Stimulated activated CD8-positive, alpha-beta memory T cell treated with anti-CD3 and anti-CD28 coated beads, Interleukin-7, amount 100 ng/mL, for 48 hours (primary cell): Measurements from ENCODE around the gene MTR.
A peak's percentile ranks its signal among the peaks of the same experiment; 100 is the strongest.

Experiments used
- DNase-seq, 2 donors: peaks; one replicate each; pipeline ENCODE4 v3.0.0-alpha.2; 2020; ENCODE audit warnings: low read depth in 1 of 2; ENCODE audit errors: extremely low read depth in 1 of 2

MTR gene

DNA sequence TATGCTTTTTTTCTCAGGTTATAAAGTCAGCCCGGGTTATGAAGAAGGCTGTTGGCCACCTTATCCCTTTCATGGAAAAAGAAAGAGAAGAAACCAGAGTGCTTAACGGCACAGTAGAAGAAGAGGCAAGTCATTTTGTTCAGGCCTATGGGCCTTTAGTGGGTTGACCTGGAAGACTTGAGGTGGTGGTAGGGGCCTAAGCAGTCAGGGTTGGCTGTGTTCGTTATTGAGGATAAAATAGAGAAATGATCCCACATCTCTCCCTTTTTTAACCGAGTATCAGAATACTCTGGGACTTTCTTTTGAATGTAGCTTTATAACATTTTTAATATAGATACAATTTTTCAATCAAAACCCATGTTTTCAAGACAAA, 67.1 kb downstream of the MTR start:
- no peak for DNase-seq

DNA sequence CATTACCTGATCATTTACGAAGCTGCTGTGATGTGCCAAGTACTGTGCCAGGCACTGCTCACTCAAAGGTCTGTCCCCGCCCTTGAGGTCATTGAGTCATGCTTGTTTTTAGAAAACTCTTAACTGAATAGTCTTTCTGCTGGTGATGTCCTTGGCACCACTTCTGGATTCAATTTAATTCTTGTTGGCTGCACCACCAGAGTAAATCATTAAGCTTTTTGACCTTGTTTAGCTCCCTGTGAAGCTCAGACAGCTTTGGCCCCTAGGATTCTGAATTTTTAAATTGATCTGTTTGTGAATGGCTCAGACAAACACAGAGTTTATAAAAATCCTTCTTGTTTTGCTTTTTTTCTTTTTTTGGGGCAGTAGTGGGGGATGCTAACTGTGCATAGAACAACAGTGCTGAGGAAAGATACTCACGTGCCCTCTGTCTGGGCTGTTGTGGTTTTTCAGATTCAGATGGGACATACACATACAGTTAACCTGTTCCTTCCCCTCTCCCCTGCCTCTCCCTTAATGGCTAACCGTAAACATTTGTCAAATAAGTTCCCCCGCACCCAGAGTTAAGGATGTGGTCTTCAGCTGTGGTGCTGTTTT, 67.6 kb downstream of the MTR start:
- no peak for DNase-seq

DNA sequence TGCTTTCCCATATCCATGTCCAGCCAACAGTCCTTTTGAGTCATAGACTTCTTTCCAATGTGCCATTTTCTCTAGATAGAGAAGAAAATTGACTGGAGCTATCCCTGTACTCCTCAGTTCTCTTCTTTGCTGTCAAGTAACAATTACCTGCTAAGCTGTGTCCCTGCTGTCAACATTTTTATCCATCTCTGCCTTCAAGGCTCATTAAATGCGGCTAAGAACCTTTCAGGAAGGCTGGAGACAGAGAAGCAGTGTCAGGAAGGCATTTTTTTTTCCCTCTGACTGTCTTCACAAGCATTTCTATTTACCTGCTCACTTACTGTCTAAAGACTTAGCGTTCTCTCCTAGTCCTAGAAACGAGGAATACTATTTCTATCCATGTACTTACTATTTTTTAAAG, 69.1 kb downstream of the MTR start:
- DNase-seq: no peak

DNA sequence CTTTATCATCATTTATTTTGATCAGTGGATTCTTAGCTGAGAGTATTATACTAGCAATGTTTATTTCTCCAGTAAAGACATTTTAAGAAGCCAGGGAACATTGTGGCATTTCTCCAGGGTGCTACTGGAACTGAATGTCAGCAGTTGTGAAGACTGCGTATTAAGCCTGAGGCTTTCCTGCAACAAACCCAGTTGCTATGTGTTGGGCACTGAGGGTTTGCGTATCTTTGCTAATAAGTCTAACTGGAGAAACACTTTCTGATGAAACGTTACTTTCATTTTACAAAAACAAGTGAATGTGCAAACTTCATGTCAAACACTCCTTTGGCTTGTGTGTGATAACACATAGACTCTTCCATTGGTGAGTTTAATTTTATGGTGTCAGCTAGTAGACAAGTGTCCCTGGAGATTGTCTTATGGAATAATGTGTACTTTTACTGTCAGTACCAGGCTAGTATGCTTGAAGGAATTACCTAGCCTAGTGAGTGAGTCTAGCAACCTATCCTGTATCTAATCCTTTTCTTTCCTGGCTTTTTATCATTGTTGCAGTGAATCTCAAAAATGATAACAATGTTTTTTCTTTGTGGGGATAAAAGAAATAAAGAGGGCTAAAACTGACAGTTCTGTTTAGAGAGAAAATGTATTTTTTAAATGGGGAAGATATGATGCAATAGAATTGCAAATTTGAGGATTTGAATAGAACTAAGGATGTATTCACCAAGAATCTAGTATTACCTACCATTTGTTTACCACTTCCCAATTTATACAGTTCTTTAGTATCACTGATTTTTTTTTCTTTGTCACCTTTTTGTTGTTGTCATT, 70.1 kb downstream of the MTR start:
- no peak for DNase-seq

DNA sequence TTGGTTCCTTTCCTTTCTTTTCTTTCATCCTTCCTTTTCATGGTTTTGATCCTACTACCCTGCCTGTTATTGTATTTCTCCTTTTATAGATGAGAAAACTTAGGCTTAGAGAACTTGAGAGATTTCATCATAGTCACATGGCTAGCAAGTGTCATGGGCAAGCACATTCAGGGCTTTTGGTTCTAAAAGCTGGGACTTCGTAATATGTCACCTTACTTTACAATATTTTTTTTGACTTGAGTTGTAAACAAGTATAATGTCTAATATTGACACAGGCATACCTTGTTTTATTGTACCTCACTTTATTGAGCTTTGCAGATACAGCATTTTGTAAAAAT, 70.7 kb downstream of the MTR start:
- no peak for DNase-seq

DNA sequence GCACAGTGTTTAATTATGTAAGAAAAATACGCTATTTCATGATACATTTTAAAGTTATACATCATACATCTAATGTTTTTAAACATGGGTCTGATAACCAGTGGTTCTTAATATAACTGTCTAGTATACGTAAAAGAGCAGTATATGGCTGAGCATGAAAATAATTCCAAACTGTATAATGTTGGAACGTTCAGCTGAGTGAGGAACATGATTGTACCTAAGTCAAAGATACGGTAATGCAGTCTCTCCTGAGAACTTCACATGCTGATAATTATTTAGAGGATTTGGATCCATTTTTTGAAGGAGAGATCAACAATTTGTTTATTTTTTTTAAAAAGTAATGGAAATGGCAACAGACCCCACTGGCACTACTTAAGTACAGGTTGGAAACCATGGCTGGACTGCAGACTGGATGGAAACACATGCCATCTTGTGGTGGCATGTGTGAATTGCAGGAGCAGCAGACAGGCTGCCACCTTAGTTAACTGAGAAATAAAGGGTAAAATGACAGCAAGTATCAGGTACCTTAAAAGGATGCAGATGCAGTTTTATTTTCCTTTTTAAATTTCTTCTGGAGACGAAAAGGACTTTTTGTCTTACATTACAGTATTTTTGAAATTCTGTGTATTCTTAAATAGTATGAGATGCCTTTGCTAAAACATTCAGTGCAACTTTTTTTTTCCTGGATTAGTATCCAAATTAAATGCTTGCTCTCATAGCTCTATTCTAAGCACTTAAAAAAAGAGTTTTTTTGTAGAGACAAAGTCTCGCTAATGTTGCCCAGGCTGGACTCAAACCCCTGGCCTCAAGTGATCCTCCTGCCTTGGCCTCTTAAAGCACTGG, 73.8 kb downstream of the MTR start:
- DNase-seq: peak in 1 of 2 donors; percentile 5

DNA sequence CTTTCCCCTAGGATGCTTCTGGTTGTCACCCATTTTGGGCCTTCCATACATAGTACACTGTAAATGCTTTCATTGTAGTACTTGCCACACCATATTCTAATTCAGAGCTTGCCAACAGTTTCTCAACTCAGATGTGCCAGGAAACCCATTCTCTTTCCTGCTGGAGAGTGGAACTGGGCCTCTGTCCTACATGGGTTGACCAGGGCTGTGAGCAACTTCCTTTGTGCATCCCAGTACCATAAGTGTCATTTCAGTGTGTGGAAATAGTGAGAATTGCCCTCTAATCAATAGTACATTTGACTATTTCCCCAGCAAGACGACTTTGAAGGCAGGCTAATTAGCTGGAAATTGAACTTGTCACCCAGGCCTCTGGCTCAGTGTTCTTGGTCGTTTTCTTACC, 74.8 kb downstream of the MTR start:
- DNase-seq: no peak

DNA sequence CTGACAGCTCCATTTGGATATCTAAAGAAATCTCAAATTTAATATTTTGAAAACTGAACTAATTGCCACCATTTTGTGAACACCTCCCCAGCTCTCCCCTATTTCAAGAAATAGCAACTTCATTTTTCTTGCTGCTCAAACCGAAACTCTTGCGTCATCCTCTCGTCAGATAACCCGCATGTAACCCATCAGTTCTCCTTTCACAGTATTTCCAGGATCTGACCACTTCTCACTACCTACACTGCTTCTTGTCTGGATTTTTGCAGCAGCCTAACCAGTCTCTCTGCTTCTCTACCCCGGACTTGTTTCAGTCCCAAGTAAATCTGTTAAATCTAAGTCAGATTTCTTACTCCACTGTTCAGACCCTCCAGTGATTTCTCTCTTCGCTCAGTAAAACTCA, 75.6 kb downstream of the MTR start:
- no peak for DNase-seq

DNA sequence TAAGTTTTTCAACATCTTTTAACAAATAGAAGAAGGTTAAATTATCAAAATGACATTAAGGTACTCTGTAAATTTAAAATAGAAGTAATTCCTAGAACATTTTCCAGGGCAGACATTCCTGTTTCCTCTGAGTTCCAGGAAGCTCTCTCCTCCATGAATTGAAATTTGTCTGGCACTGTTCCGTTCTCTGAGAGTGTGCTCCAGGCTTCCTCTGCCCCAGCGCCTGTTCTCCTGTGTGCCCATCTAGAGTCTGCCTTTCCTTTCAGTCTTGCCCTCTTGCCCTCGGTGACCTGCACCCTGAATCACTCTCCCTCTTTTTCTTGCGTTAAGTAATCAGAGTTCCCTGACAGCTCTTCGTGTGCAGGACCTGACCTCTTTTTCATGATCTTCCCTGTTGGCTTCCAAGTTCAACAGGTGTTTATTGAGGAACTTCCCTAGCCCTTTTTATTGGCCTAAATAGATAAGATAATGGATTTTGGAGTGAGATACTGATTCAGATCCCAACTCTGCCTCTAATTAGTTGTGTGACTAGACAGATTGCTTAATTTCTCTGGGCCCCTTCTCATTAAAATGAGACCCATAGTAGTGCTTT, 77.1 kb downstream of the MTR start:
- no peak for DNase-seq

DNA sequence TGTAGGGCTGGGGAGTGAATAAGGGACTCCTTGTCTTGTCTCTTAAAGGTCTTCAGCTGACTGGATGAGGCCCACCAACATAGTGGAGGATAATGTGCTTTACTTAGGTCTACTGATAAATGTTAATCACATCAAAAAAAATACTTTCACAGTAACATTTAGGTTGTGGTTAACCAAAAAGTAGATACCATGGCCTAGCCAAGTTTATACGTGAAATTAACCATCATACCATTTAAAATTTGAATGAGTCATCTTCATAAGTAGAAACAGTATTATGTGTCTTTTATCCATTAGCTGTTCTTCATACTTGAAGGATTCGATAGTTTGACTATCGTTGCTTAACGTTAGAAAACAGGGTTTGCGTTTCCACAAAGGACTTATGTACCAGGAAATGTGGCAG, 80.9 kb downstream of the MTR start:
- no peak for DNase-seq

DNA sequence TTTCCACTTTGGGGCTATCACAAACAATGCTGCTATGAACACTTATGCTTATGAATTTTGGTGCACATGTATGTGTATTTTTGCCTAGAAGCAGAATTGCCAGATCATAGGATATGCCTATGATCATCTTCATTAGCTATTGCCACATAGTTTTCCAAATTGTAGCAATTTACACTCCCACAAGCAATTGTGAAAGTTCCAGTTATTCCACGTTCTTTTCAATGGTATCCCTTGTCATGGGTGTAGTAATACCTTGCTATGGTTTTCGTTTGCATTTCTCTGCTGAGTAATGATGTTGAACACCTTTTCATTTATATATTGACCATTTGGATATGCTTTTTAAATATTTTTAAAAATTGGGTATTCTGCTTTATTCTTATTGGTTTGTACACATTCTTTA, 82.6 kb downstream of the MTR start:
- DNase-seq: no peak

DNA sequence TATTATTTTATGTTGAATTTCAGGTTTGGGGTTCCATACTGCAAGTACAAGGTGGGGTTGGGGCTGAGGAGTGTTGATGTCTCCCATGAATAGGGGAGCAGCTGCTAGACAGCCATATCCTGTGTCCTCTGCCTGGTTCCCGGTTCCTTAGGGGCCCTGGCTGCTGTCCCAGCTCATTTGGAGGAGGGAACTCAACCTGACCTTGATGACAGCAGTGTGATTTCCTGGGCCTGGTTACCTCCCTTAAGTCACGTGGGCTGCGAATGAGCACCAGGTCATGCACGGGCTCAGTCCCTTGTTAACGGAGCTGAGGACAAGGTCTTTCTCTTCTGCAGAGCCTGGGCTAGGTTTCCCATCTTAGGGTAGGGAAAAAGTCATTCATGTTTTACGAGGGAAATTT, 85.1 kb downstream of the MTR start:
- DNase-seq: no peak

DNA sequence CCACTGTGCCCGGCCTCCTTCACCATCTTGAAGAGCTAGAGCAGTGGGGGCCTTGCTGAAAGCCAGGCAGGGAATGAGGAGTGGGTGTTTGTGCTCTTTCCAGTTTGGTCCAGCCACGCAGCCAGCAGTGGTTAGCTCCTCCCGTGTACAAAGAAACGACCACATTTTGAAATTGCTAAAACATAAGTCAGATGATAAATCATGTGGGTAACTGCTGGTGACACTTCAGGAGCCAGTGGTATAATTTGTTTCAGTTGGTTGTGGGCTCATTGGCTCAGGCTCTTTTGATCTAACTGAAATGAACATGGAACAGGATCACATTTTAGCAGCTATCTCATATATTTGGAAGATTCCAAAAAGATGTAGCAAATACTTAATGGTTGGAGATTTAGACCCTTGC, 87.6 kb downstream of the MTR start:
- no peak for DNase-seq

DNA sequence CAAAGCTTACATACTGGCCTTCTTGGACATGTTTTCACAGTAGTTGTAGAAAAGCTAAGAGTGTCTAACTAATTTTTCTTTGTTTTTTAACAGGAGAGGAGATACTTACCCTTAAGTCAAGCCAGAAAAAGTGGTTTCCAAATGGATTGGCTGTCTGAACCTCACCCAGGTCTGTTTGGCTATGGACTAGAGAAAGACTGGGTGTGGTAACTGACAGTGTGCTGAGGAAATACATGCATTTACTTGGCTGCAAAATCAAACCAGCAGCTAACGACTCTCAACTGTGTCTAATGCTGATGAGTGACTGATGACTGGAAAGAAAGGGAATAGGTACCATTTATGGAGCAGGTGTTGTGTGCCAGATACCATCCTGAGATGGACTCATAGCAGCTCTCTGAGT, 91.1 kb downstream of the MTR start:
- DNase-seq: no peak

DNA sequence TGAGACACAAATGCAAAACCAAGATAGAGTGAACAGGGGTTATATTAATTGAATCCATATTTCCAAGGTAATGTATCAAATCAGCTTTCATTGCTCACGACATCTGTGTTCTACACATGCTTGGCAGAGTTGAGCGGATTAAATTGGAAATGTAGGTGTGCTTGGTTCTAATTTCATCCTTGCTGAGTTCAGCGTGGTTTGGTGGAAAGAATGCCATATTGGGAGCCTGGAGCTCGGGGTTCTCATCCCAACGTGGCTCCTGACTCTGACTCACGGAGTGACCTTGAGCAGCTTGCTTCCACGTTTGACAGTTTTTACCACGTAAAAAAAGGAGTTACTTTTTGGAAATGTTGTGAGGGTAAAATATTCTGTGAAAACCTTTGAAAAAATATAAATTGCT, 92.0 kb downstream of the MTR start:
- no peak for DNase-seq

DNA sequence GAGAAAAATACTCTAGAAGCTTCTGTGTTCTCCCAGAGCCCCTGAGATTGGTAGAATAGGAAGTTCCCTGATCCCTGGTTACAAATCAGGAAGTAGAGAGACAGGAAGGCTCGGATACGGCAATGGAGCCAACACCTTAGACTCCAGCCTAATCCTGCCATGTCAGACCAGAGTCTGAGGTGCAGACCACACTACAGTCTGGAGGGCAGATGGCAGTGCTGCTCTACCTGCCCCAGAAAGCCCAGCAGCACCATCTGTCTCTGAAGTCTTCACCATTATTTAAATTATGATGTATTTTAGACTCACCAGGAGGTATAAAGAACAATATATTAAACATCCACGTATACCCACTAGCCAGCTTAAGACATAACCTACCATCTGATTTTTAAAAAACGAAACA, 93.0 kb downstream of the MTR start:
- DNase-seq: no peak

DNA sequence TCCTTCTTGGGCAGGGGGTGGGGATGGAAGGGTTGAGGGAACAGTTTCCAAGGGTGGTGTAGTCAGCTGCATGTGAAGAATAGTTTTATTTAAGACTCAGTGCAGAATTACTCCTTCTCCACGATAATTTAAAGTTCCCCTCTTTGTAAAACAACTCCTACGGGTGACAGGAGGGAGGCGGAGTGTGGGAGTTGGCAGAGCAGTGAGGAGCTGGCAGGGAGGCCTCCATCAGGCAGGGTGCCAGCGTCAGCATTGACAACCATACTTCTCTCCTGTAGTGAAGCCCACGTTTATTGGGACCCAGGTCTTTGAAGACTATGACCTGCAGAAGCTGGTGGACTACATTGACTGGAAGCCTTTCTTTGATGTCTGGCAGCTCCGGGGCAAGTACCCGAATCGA, 93.8 kb downstream of the MTR start:
- no peak for DNase-seq

DNA sequence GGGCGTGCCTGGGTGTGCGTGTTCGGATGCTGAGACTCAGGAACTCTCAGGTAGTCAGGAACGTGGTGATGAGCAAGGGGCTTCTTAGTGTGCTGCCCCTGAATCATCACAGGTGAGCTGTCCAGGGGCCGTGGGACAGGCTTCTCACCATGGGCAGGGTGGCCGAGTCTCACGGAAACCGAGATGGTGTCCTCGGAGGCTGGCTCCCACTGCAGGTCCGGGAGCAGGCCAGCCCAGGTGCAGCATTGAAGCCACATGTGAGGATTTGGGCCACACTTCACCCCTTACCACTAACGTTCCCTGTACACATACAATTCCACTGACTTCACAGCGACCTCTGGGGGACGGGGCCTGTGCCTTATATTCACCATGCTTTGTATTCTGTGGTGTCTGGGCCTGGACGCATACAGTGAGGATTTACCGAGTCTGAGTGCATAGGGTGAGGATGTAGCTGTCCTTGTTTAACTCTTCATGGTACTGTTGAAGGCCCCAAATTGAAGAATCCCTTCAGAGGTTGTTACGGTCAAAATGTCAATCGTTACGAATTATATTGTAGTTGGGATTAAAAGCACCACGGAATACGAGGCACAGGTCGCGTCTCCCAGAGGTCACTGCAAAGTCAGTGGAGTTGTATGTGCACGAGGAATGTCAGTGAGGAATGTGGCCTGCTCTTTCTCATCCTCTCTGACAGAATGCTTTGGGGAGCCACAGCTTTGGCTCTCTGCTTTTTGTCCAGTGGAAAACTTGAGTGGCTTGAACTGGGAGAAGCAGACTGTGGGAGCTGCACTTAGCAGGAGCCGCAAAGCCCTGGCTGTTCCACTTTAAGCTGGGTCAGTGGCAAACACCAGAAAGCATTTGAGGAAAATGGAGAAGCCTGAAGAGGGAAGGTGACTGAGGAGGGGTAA, 95.3 kb downstream of the MTR start:
- no peak for DNase-seq

DNA sequence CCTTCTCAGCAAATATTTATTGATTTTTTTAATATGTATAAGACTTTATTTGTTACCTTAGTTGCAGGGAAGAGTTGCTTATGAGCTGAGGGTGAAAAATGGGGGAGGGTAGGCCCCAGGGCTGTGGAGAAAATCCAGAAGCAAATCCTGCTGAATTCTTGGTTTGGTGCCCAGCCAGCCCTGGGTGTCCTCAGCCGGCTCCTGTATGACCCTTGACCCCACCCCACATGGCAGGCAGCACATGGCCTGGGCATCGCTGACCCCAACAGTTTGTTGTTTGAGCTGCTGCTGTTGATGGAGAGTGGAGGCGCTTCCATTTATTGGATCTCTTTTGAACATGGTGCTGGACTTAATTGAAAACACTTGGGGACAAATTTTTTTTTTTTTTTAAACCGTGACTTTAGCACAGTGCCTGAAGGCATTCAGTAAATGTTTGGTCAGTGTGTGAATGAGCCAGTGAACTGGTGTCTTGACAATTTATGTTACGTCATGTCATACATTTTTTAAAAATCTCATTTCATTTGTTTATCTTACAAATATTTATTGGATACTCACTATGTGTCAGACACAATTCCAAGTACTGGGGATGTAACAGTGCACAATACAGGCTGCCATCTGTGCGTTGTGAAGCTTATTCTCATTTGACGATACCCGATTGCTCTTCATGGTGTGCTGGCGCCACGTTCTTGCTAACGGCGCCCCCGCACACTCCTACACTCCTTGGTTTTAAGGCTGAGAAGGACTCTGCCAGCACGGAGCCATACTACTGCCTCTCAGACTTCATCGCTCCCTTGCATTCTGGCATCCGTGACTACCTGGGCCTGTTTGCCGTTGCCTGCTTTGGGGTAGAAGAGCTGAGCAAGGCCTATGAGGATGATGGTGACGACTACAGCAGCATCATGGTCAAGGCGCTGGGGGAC, 98.8 kb downstream of the MTR start:
- no peak for DNase-seq
